Measurements from ENCODE around the gene SPSB4.
A peak's percentile ranks its signal among the peaks of the same experiment; 100 is the strongest.

The SPSB4 gene

DNA sequence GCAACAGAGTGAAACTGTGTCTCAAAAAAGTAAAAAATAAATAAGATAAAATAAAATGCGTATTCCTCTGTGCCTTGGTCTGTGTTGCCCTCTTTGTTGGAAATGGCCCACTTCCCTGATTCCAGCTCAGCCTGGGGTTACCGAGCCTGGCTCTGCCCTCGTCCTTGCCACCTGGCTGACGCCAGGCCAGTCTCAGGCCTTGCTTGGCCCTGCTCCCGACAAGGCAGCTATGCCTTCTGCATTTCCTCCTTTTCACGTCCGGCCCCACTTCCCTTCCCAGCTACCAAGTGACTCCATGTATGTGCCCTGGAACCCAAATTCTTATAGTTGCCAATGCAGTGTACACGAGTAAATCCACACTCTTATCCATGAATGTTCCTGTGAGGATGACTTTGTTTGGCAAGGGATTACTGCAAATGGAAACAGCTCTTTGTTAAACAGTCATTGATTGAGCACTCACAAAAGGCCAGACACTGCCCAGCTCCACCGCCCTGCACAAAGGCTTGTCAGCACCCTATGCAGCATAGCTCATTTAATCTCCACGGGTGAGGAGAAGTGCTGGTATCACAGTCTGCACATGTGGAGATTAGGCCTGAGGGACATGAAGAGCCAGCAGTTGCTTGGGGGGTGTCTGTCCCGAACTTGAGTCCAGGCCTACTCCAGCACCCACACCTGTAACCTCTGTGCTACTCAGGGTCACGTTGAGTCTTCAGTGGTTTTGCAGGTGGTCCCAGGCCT lies 25.1 kb downstream of the SPSB4 start:
- DNase-seq (ENCODE audit: low spot score) = no peak

DNA sequence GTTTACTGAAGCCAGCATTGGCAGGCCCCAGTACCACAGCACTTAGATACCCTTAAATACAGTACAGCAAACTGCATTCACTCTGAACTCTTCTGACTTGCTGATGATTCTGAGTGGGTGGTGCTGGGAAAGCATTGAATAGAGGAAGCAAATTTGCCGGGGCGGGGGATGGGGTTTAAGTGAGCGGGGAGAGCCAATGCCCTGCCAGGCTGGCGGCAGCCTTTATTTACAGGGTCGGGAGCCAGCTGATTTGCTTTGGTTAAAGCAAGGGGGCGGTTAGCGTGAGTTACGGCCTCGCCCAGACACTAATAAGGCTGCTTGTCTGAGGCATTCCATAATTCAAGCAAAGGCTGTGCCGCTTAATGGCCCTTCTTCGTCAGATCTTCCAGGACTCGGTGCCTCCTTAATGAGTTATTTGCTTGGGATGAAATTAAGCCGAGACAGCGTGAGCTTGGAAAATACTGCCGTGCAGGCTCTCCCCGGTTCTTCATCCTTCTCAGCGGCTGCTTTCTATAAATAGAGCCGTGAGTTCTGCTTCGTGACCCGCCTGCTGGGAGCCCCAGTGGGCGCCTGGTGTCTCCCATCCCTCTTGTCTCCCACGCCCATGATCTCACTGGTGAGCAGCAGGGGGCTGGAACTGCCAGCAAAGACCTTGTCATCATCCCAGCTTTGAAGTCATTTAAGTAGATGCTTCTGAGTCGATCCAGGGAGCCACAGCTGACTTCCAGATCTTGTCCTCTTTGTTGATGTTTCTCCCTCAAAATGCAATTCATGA lies 25.8 kb downstream of the SPSB4 start:
- DNase-seq (ENCODE audit: low spot score) = peak; percentile 65

DNA sequence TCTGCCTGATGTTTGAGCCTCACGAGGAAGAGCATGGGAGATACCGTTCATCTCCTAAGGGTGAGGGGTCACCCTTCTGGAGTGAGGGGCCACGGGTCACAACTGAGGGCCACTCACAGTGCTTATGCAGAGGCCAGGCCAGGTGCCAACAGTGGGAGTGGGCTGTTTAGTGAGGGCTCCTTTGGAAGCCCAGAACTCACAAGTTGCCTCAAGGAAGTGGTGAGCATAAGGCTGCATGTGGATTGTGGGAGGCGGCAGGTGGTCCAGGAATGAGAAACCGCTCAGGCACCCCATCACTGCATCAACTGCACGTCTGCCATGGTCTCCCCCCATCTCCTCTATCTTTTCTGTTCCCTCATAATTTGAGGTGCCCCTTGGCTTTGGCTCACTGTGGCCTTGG lies 26.5 kb downstream of the SPSB4 start:
- no peak for DNase-seq (ENCODE audit: low spot score)

DNA sequence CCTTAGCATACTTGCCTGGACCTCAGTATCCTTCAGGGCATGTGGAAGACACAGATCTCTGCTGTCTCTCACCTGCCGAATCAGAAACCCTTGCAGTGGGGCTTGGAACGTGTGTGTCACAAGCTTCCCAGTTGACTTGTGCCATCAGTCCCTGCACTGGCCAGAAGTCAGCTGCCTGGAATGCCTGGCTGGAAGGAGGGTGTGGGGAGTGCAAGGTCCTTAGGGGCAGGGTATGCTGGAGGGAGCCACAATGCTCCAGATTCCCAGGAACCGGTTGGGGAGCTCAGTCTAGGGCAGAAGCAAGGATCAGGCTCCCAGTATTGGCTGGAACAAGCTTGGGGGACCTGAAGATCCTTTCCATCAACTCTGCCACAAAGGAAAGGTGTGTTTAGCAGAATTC lies 27.1 kb downstream of the SPSB4 start:
- no peak for DNase-seq (ENCODE audit: low spot score)

DNA sequence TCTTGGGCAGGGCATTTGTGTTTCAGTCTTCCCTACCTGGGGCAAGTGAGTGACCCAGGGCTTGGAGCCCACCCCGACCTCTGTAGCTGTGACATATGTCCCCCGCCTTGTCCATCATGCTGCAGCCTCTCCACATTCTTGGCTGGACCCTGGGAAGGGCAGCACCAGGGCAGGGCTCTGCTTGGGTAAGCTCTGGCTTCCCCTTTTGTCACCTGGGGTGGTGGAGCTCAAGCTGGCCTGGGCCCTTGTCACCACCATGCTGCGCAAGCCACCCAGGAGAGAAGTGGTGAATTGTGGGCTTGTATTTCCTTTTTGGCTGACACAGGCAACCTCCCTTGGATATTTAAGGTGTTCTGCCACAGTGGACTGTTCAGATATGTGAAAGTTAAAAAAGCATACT lies 29.3 kb downstream of the SPSB4 start:
- DNase-seq (ENCODE audit: low spot score) = no peak

DNA sequence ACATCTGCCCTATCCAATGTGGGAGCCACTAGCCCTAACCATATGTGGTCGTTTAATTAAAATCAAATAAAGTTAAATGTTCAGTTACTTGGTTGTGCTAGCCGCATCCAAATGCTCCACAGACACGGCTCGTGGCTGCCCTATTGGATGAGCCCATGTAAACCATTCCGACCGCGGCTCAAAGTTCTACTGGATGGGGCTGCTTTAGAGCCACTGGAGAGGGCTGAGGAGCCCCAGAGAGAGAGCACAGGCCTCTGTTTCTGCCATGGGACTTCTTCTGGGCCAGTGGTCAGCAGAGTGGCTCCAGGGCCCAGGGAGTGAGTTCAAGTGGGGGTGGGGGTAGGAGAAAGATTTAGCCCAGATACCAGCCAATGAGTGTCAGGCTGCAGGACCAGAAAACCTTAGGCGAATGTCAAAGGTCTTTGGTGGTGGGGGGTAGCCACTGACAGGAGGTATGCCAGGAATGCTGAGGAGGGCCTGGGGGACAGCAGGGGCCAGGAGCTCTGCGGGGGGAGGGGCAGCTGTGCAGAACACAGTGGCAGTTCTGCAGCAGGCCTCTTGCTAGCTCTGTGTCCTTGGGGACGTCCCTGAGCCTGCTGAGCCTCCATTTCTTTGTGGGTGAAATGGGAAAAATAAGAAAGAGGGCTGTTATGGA lies 30.1 kb downstream of the SPSB4 start:
- DNase-seq (ENCODE audit: low spot score) = no peak

DNA sequence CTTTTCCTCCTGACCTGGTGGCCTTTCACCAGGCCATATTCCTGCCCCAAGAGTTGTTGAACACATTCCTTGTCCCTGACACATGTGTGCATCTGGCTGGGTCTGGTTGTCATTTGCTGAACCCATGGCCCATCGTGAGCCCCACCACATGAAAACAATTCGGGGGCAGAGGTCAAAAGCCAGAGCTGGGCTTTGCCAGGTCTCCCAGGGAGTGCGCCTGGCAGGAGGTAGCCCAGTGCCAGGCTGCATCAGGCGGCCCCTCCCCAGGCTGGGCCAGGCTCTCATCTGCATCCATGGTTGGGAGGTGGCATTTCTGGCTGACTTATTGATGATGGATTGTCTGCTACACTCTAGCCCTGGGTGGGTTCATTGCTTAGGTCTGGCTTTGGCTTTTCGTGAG lies 30.9 kb downstream of the SPSB4 start:
- no peak for DNase-seq (ENCODE audit: low spot score)

DNA sequence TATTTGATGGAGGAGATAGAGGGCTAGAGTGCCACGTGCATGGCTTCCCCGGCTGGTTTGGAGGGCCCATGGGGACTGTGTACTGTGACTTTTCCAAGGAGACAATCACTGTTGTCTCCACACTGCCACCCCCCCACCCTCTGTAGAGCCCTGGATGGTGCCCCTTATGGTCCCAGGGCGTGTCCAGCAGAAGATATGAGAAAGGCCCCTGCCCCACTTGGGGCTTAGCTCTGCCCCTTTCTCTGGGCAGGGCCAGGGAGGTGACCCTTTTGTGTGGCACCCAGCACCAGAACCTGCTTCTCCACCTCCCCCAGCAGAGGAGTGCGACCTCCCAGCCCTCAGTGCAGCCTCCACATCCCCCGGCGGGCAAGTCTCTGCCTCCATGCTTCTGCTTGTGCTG lies 32.1 kb downstream of the SPSB4 start:
- DNase-seq (ENCODE audit: low spot score) = no peak

DNA sequence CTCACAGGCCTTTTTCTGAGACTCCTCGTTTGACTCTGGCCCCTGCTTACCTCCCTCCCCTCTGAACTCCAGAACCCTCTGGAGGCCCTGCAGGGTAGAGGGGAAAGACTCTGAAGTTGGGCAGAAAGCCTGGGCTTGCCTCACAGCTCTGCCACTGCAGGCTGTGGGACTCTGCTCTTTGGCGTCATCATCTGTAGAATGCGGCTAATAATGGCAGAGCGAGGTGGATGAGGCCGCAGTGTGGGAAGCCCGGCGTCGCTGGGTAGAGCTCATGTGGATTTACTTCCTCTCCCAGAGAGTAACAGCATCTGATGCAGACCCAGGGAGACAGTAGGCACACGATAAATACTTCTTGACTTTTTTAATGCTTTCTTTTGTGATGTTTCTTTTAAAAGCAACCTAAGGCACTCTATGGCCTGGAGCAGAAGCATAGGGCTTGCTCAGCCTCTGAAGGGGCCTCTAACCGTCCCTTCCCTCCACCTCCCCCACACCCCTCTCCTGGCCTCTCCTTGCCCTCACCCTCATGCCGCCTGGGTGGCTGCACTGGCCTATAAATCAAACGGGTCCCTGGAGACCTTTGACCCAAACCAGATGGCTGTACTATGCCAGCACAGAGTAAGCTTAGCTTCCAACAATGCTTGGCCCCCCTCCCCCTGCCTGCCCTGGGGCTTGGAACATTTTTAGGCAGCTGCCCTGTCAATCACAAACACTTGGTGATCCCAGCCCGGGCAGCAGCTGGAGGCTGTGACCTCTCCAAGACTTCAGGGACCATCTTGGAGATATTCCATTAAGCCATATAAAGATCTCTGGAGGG lies 32.9 kb downstream of the SPSB4 start:
- no peak for DNase-seq (ENCODE audit: low spot score)

DNA sequence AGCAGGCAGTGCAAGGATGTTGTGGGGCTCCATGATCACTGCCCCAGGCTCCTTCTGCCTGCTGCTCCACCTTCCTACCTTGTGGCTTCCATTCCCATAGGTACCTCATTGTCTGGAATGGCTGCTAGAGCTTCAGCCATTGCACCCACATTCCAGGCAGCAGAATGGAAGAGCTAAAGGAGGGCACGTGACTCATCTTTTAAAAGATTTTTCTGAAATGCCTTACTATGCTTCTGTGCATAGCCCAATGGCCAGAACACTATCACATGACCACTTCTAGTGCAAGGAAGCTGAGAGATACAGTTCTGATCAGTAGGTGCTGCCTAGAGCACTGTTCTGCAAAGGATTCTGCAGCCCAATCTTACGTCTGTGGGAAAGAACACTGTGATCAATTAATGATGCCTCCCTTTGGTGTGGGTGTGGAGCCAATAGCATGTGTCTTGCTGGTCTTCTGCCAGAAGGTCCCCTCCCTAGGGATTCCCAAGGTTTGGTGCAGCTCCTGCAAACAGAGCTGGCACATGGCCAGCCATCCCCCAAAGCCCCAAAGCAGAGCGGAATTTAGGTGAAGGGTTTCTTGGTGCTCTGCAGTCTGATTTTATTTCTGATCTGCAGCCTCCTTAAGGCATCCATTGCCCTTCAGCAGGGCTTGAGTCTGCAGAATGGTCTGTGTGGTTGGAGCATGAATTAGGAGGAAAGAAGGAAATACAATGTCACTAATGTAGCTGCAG lies 34.4 kb downstream of the SPSB4 start:
- DNase-seq (ENCODE audit: low spot score) = no peak

DNA sequence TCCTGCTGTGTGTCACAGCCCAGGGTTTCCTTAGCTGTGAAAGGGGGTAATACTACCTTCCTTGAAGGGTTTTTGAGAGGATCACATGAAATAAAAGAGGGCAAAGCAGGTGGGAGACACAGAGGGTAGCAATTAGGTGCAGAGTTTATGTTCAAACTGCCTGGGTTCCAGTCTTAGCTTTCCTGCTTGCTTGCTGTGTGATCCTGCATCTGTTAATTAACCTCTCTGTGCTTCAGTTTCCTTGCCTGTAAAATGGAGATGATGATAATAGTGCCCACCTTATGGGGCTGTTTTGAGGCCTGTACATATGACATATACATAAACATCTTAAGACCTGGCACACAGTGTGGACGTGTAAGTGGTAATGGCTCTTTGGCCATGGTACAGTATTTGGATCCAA lies 35.0 kb downstream of the SPSB4 start:
- DNase-seq (ENCODE audit: low spot score) = no peak

DNA sequence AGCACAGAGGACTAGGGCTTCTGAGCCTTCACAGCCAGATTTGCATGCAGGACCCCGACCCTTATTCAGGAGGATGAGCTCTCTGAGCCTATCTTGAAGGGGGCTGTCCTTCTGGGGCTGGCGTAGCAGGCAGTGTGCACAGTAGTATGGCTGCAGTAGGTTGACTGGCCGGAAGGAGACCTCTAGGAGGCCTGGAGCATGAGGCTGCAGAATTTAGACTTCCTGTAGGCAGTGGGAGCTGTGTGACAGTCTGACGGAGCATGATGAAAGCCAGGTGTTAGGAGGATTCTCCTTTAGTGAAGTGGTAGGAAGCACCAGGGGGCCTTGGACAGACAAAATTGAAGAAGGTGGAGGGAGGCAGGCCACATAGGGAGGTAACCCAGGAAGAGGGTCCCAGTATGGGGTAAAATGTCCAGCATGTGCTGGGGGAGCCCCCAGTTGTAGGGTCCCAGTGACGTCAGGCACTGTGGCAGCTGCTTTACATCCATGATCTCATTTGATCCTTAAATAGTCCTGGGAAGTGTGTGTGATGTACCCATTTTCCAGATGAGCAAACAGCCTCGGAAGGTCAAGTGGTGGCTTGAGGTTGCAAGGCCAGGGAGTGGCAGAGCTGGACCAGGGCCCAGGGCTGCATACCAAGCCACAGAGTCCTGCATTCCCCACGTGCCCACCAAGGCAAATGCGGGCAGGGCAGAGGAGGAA lies 36.1 kb downstream of the SPSB4 start:
- no peak for DNase-seq (ENCODE audit: low spot score)

DNA sequence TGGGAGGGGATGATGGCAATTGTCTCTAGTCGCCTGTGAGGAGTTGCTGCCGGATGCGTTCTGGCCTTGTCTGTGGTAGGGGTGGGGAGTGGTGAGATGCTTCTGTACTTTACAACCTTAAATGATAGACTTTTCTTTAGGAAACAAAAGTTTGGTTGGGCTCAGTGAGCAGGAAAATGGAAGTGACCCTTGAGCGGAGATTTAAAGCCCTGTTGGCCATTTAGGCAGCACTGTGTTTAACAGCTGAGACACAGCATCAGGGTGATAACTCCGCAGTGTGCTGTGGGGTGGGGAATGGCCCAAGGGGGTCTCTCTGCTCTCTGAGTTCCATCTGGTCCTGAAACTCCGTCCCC lies 36.6 kb downstream of the SPSB4 start:
- no peak for DNase-seq (ENCODE audit: low spot score)

DNA sequence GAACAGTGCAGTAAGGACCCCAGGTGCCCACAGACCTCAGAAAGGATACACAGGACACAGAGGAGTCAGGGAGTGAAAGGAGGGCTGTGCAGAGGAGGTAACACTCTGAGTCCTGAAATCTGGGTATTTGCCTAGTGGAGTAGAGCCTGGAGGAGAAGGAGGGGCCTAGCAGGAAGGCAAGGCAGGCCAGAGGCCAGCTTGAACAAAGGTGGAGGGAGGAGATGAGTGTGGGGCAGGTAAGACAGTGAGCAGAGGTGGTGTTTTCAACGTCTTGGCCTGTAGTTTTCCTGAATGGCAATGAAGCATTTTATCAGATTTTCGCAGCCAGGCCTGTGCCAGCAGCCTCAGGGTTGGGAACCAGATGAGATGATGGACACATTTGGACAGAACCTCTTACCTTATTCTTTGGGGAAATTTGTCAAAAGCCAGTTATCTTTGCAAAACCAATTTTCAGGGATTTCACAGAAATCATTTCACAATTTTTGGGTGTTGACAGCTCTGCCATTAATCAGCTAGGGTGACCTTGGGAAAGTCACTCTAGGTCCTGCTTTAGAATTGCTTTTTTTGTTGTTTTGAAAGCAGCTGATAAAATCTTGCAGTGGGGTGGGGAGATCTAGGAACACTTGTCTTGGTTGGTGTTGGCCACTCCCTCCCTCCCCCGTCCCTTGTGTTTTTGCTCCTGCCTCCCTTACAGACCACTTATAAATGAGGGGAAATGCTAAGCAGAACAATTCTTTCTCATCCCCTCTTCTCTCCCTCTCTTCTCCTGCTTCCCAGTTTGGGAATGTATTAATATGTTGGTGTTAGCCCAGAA lies 38.4 kb downstream of the SPSB4 start:
- DNase-seq (ENCODE audit: low spot score) = no peak

DNA sequence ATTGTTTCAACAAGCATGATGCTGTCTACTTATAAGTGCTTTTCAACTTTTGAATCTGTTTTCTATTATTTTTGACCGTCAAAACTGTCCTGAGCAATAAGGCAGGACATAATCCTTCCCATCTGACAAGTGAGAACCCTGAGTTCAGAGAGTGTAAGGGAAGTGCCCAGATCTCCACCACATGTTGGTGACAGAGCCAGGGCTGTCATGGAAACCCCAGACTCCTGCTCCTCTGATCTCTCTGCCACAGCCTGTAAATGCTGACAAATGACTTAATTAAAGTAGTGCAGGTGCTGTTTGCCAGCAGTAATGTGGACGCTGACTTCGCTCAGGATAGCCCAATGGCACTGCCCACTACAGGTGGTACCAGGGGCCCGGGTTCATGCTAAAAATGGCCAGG lies 40.3 kb downstream of the SPSB4 start:
- DNase-seq (ENCODE audit: low spot score) = no peak

DNA sequence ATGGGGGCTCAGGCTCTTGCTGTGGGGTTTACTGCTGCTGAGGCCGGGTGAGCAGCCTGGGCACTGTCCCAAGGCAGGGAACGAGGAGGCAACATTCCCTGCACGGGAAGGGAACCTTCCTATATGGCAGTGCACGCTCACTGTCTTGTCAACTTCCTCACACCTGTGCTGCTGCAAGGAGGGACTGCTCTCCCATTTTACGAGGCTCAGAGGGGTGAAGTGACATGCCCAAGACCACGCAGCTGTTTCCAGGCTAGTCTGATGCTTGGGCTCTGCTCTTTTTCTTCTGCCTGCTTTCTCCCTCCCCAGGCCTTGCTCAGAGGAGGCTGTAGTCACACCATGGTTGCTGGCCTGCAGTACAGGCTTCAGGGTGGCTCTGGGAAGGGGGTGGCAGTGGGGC lies 41.5 kb downstream of the SPSB4 start:
- no peak for DNase-seq (ENCODE audit: low spot score)

DNA sequence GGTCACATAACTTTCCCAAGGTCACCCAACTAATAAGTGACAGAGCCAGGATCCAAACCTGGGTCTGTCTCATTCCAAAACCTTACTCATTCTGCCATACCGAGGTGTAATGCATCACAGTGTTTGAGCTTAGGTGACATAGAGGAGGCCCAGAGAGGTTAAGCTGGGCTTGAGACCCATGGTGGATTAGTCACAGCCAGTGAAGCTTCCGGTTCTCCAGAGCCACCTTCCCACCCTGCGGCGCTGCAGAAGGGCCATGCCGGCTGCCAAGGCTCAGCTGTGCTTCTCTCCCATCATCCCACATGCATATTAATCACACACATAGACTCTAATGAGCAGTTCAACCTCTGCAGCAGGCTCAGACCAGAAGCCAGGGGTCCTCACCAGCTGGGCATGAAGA lies 42.2 kb downstream of the SPSB4 start:
- DNase-seq (ENCODE audit: low spot score) = no peak

DNA sequence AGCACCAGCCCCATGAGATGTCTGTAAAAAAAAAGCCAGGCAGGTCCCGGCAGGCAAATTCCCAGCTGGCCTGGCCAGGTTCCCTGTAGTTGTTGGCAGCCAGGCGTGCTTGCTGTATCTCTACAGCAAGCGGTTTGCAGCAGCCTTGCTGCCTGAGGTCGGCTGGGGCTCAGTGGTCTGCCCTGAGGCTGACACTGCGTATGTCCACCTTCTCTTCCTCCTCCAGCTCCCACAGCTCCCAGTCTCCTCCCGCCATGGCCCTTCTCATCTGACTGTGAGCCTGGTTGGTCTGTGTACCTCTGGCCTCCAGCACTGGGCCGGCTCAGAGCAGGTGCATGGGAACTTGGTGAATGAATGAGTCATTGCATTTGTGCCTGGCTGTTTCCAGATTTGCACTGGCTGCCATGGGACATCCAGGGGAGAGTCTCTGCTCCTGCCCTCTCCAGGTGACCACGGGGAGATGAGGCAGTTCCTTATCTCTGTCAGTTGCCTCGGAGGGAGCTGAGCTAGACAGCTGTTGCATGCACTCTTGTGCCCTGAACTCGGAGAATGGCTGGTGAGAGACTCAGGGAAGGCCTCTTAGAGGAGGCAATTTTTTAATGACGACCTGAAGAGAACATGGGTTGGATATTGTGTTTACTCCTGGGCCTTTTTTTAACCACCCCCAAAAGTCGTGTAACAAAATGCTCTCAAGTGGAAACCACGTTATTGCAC lies 43.0 kb downstream of the SPSB4 start:
- no peak for DNase-seq (ENCODE audit: low spot score)

DNA sequence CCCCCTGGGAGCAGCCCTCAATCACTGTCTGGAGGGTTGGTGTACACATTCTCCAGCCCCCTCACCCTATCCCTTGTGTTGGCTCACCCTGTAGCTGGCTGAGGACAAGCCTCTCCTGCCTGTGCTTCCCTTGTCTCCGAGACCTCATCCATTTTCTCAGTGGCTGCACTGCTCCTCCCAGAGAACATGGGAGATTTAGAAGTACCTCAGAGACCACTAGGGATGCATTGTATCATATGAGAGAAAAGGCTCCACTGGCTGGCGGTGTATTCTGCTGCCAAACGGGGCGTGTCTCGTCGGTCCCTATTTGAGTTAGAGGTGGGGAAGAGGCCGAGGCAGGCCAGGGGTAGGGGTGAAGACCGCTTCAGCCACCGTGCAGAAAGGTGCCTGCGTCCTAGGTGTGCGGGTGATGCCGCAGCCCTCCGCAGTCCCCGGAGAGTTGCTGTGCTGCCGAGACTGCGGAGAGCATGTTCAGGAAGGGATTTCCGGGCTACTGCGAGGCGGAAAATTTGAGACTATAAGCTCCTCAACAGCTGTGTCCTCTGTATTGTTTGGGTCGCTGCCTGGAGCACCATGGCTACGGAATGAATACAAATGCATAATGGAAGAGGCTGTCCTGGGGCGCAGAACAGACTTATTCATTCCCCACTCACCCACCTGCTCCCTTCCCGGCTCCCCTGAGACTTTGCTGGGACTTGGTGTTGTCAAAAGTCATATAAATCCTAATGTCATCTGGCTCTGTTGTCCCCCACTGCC lies 43.8 kb downstream of the SPSB4 start:
- DNase-seq (ENCODE audit: low spot score) = peak; percentile 25

Measured in putamen (tissue), 1 donor.